HCT116 (cell line): ENCODE measurements around the gene CC2D1A. TPM values are rescaled to one million over a fixed set of nuclear protein-coding genes. Genes with fewer than 3 reads are reported as not detected.

Source experiments
- ATAC-seq: fragments of 200-7000 bp; cut with Tn5 transposase; 2 replicates; pipeline ENCODE4 v1.9.1; 2020; ENCODE audit warnings: mild to moderate bottlenecking, moderate library complexity
- BruUV-seq: library from RNA; stranded (reverse); fragments of 400-500 nt; replicated peaks from 2 replicates; lab custom pipeline; 2021; lab: Mats Ljungman, UMichigan
- CTCF ChIA-PET: fragments of 300-600 bp; sonication (Branson Sonifier 250); formaldehyde crosslinking; loops from one replicate; lab custom pipeline; 2021; ENCODE audit warnings: antibody characterized with exemption; lab: Charles Lee
- POLR2A ChIA-PET: fragments of 300-600, 350-600 bp; sonication (Branson Sonifier 250); formaldehyde crosslinking; loops from one replicate; lab custom pipeline; 2021; ENCODE audit warnings: antibody characterized with exemption; lab: Charles Lee
- RAD21 ChIA-PET, 2 experiments: fragments of 300-600 bp; sonication (Branson Sonifier 250); formaldehyde crosslinking; loops; one replicate each; lab custom pipeline; 2023; ENCODE audit warnings: low total read pairs in 2 of 2; ENCODE audit not compliant: uncharacterized antibody in 2 of 2, unreplicated experiment in 2 of 2, low non-redundant PET in 1 of 2; lab: Charles Lee
- DNase-seq: peaks from one replicate; pipeline ENCODE4 v3.0.0-alpha.2; 2010; ENCODE audit warnings: low read depth, low spot score
- H2AFZ ChIP-seq: fragments of 200-600 bp; shearing (Covaris generic), sonication (generic); 2 replicates; pipeline ENCODE4 v1.6.1; 2017; ENCODE audit warnings: low read depth, mixed run types, mixed read lengths, antibody characterized with exemption, low read length; ENCODE audit not compliant: poor library complexity, severe bottlenecking
- H3K27ac ChIP-seq: 2 replicates; pipeline ENCODE4 v1.5.1; 2012; ENCODE audit warnings: low read depth, low read length
- H3K27me3 ChIP-seq: fragments of 200-600 bp; sonication (generic); 2 replicates; pipeline ENCODE4 v1.6.1; 2016; ENCODE audit warnings: mixed run types, low read length, mixed read lengths; ENCODE audit not compliant: insufficient read depth
- H3K36me3 ChIP-seq, 2 experiments: fragments of 200-500 bp in 1 of 2; fragments of 200-600 bp in 1 of 2; sonication (Bioruptor generic) in 1 of 2; sonication (generic) in 1 of 2; 2 replicates each; pipeline versions ENCODE4 v1.5.1 to v1.6.1; 2014 to 2016; ENCODE audit warnings: low read length in 2 of 2, inconsistent platforms in 1 of 2, mixed read lengths in 1 of 2, mixed run types in 1 of 2; ENCODE audit not compliant: insufficient read depth in 2 of 2, control insufficient read depth in 1 of 2
- H3K4me1 ChIP-seq, 2 experiments: fragments of 200-600 bp in 1 of 2; sonication (generic) in 1 of 2; 2 replicates each; pipeline versions ENCODE4 v1.5.1 to v1.6.1; 2012 to 2017; ENCODE audit warnings: low read length in 2 of 2, inconsistent platforms in 1 of 2, mild to moderate bottlenecking in 1 of 2, mixed read lengths in 1 of 2, mixed run types in 1 of 2, moderate library complexity in 1 of 2; ENCODE audit not compliant: insufficient read depth in 2 of 2, control insufficient read depth in 1 of 2
- H3K4me2 ChIP-seq: fragments of 200-600 bp; sonication (generic); 2 replicates; pipeline ENCODE4 v1.6.1; 2017; ENCODE audit warnings: mixed run types, low read length, mixed read lengths
- H3K4me3 ChIP-seq, 2 experiments: fragments of 200-600 bp in 1 of 2; sonication (generic) in 1 of 2; replicated peaks in 1 of 2; 2 replicates each; pipeline ENCODE4 v1.5.1; 2011 to 2016; ENCODE audit warnings: low read length in 2 of 2, control low read depth in 1 of 2, low read depth in 1 of 2, mild to moderate bottlenecking in 1 of 2, mixed read lengths in 1 of 2, mixed run types in 1 of 2
- H3K79me2 ChIP-seq: fragments of 200-600 bp; sonication (generic); 2 replicates; pipeline ENCODE4 v1.6.1; 2017; ENCODE audit warnings: mild to moderate bottlenecking, mixed run types, low read length, moderate library complexity, mixed read lengths; ENCODE audit not compliant: insufficient read depth
- H3K9ac ChIP-seq: fragments of 200-600 bp; sonication (generic); 2 replicates; pipeline ENCODE4 v1.6.1; 2016; ENCODE audit warnings: low read length, mixed read lengths
- H3K9me2 ChIP-seq: fragments of 200-600 bp; sonication (generic), shearing (Covaris generic); 2 replicates; pipeline ENCODE4 v1.6.1; 2017; ENCODE audit warnings: mixed run types, mild to moderate bottlenecking, moderate library complexity; ENCODE audit not compliant: insufficient read depth
- H3K9me3 ChIP-seq, 2 experiments: fragments of 200-500 bp in 1 of 2; fragments of 200-600 bp in 1 of 2; sonication (Bioruptor generic) in 1 of 2; sonication (generic) in 1 of 2; 2 replicates each; pipeline ENCODE4 v1.6.1; 2014 to 2017; ENCODE audit warnings: low read length in 2 of 2, mixed read lengths in 2 of 2, inconsistent platforms in 1 of 2, low read depth in 1 of 2, mild to moderate bottlenecking in 1 of 2, mixed run types in 1 of 2, moderate library complexity in 1 of 2; ENCODE audit not compliant: control insufficient read depth in 1 of 2, insufficient read depth in 1 of 2
- H4K20me1 ChIP-seq: fragments of 200-600 bp; sonication (generic), shearing (Covaris generic); 2 replicates; pipeline ENCODE4 v1.6.1; 2017; ENCODE audit warnings: mixed run types, mild to moderate bottlenecking, moderate library complexity; ENCODE audit not compliant: insufficient read depth
- CEBPB ChIP-seq: IDR thresholded peaks from 2 replicates; pipeline ENCODE4 v1.6.1; 2012; ENCODE audit warnings: low read depth
- EGR1 ChIP-seq: IDR thresholded peaks from 2 replicates; pipeline ENCODE4 v1.6.1; 2012; ENCODE audit warnings: low read depth
- ELF1 ChIP-seq: IDR thresholded peaks from 2 replicates; pipeline ENCODE4 v1.6.1; 2012; ENCODE audit warnings: low read depth, borderline replicate concordance
- EZH2 ChIP-seq: fragments of 200-600 bp; sonication (generic); IDR thresholded peaks from 2 replicates; pipeline ENCODE4 v1.6.1; 2017; ENCODE audit warnings: antibody characterized with exemption, mixed run types
- FOSL1 ChIP-seq: IDR thresholded peaks from 2 replicates; pipeline ENCODE4 v1.6.1; 2012; ENCODE audit warnings: low read depth
- JUND ChIP-seq: IDR thresholded peaks from 2 replicates; pipeline ENCODE4 v1.6.1; 2012
- POLR2A ChIP-seq: IDR thresholded peaks from 2 replicates; pipeline ENCODE4 v1.7.0; 2011; ENCODE audit warnings: borderline replicate concordance; ENCODE audit not compliant: insufficient read depth, insufficient read length; ENCODE audit errors: extremely low read depth
- POLR2AphosphoS5 ChIP-seq: IDR thresholded peaks from 2 replicates; pipeline ENCODE4 v1.6.1; 2011; ENCODE audit warnings: mild to moderate bottlenecking, low read depth, low read length, moderate library complexity
- RAD21 ChIP-seq: IDR thresholded peaks from 2 replicates; pipeline ENCODE4 v1.6.1; 2012; ENCODE audit warnings: low read depth, mild to moderate bottlenecking
- SIN3A ChIP-seq: IDR thresholded peaks from 2 replicates; pipeline ENCODE4 v1.6.1; 2012; ENCODE audit warnings: low read depth
- SRF ChIP-seq: IDR thresholded peaks from 2 replicates; pipeline ENCODE4 v1.6.1; 2012; ENCODE audit warnings: low read depth
- YY1 ChIP-seq: IDR thresholded peaks from 2 replicates; pipeline ENCODE4 v1.6.1; 2011; ENCODE audit warnings: low read length, low read depth, moderate library complexity, mild to moderate bottlenecking; ENCODE audit not compliant: insufficient replicate concordance; ENCODE audit errors: extremely low read depth
- ZFX ChIP-seq: fragments of 450-650 bp; IDR thresholded peaks from 2 replicates; pipeline ENCODE4 v1.6.1; 2017
- intact Hi-C: fragments of 100-400 bp; cut with micrococcal nuclease; formaldehyde crosslinking; loops from 2 replicates; pipeline ENCODE4 v1.10.0; 2022
- total RNA-seq: library from RNA; stranded (reverse); gene quantifications from one replicate; pipeline ENCODE4 v1.2.1, GENCODE V29; 2021; ENCODE audit not compliant: unreplicated experiment
- TF ChIP-seq, protein P1 (sequence below): IDR thresholded peaks from 2 replicates; pipeline ENCODE4 v1.6.1; 2012; ENCODE audit warnings: low read depth
- TF ChIP-seq, protein P2 (sequence below): IDR thresholded peaks from 2 replicates; pipeline ENCODE4 v1.6.1; 2012

CC2D1A gene
- total RNA-seq, 1 experiment from 2014 or later, result 51.5 TPM

DNA sequence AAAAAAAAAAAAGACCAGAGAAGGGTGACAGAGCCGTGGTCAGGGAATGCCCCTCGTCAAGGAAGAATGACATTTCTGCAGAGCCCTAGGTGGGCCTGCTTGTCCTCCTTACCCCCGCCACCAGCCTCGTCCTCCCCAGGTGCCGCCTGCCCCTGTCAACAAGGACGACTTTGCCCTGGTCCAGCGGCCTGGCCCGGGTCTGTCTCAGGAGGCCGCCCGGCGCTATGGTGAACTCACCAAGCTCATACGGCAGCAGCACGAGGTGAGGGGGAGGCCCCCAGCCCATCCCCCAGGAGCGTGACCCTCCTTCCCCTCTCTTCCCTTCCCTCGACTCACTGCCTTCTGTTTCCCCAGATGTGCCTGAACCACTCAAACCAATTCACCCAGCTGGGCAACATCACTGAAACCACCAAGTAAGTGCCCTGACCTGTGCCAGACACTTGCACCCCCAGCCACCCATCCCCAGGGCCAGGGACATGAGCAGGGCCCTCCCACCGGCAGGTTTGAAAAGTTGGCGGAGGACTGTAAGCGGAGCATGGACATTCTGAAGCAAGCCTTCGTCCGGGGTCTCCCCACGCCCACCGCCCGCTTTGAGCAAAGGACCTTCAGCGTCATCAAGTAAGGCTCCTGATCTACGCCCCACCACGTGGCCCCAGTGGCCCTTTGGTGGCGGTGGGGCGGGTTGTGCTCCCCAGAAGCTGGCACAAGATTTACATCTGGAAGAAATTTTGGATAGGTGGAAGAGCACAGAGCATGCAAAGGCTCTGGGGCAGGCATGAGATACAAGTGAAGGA is 17.4 kb downstream of the CC2D1A start:
- no peak for DNase-seq
- ChIA-PET CTCF (no interaction called here), RAD21 (no interaction called here), POLR2A (no interaction called here)
- Histone ChIP-seq H3K9ac (no peak overlapping the region), H3K9me3 (peaks cover 0 to 6% of the 10 kb centered on the region in 2 experiments; a peak in 1 of 4 replicates), H3K27me3 (no peaks in the 10 kb centered on the region), H3K27ac (no peak overlapping the region), H3K4me1 (no peaks in the 10 kb centered on the region), H3K4me2 (no peak overlapping the region), H3K79me2 (no peaks in the 10 kb centered on the region)
- intact Hi-C loops, result no loop called here
- no peak for TF ChIP-seq YY1
- TF ChIP-seq JUND, result no peak
- TF ChIP-seq CEBPB, result no peak
- no peak for TF ChIP-seq EZH2
- no peak for TF ChIP-seq EGR1
- no peak for TF ChIP-seq SRF
- TF ChIP-seq ZFX, result no peak
- TF ChIP-seq RAD21, result no peak
- no peak for TF ChIP-seq ELF1
- TF ChIP-seq SIN3A, result no peak
- no peak for TF ChIP-seq POLR2A
- TF ChIP-seq, protein P1, sequence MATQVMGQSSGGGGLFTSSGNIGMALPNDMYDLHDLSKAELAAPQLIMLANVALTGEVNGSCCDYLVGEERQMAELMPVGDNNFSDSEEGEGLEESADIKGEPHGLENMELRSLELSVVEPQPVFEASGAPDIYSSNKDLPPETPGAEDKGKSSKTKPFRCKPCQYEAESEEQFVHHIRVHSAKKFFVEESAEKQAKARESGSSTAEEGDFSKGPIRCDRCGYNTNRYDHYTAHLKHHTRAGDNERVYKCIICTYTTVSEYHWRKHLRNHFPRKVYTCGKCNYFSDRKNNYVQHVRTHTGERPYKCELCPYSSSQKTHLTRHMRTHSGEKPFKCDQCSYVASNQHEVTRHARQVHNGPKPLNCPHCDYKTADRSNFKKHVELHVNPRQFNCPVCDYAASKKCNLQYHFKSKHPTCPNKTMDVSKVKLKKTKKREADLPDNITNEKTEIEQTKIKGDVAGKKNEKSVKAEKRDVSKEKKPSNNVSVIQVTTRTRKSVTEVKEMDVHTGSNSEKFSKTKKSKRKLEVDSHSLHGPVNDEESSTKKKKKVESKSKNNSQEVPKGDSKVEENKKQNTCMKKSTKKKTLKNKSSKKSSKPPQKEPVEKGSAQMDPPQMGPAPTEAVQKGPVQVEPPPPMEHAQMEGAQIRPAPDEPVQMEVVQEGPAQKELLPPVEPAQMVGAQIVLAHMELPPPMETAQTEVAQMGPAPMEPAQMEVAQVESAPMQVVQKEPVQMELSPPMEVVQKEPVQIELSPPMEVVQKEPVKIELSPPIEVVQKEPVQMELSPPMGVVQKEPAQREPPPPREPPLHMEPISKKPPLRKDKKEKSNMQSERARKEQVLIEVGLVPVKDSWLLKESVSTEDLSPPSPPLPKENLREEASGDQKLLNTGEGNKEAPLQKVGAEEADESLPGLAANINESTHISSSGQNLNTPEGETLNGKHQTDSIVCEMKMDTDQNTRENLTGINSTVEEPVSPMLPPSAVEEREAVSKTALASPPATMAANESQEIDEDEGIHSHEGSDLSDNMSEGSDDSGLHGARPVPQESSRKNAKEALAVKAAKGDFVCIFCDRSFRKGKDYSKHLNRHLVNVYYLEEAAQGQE, result no peak
- TF ChIP-seq, protein P2, sequence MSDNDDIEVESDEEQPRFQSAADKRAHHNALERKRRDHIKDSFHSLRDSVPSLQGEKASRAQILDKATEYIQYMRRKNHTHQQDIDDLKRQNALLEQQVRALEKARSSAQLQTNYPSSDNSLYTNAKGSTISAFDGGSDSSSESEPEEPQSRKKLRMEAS, result no peak
- no peak for TF ChIP-seq POLR2AphosphoS5
- TF ChIP-seq FOSL1, result no peak
- TF ChIP-seq, all 23 proteins: peak for 0
- Histone ChIP-seq H2AFZ (no peak overlapping the region), H3K4me3 (no peak overlapping the region), H4K20me1 (no peaks in the 10 kb centered on the region), H3K36me3 (peaks cover 15 to 35% of the 10 kb centered on the region in 2 experiments), H3K9me2 (no peaks in the 10 kb centered on the region)
- no peak for ATAC-seq
- no TSS peak for BruUV-seq
